C4-2B (cell line): ENCODE data around the gene EXD3.
"Not testable (repeated sequence)": the region's sequence is repeated elsewhere in the genome, so short reads cannot be mapped to it uniquely, and the experiment has no call there.

ENCODE experiments used
- H3K27ac ChIP-seq: fragments of 450-650 bp; 2 replicates; pipeline ENCODE4 v1.5.1; 2017
- CTCF ChIP-seq: fragments of 450-650 bp; conservative IDR thresholded peaks from 2 replicates; pipeline ENCODE4 v1.5.1; 2017; ENCODE audit warnings: mild to moderate bottlenecking
- ZFX ChIP-seq: fragments of 450-650 bp; IDR thresholded peaks from 2 replicates; pipeline ENCODE4 v1.6.1; 2017

The EXD3 gene

GRCh38 chr9:137452006-137452760 is 29.2 kb upstream of the EXD3 start:
- TF ChIP-seq ZFX, result no peak
- TF ChIP-seq CTCF, result no peak
- H3K27ac ChIP-seq, result no peak overlapping the region

- not testable (repeated sequence) for H3K27ac ChIP-seq
These were observed 28.5 kb upstream of the EXD3 start for GRCh38 chr9:137451264-137452005.

- H3K27ac ChIP-seq, result not testable (repeated sequence)
These were observed 27.7 kb upstream of the EXD3 start for GRCh38 chr9:137450539-137451222.

- H3K27ac ChIP-seq, result no peak overlapping the region
- TF ChIP-seq ZFX (no peak), CTCF (no peak)
These were observed 27.1 kb upstream of the EXD3 start for GRCh38 chr9:137449931-137450538.

- no peak overlapping the region for H3K27ac ChIP-seq
- TF ChIP-seq ZFX (no peak), CTCF (no peak)
These were observed 26.3 kb upstream of the EXD3 start for GRCh38 chr9:137449081-137449844.

GRCh38 chr9:137448602-137448962 is 25.6 kb upstream of the EXD3 start:
- no peak for TF ChIP-seq ZFX
- no peak for TF ChIP-seq CTCF
- no peak overlapping the region for H3K27ac ChIP-seq

GRCh38 chr9:137447722-137448601 is 25.0 kb upstream of the EXD3 start:
- TF ChIP-seq ZFX (no peak), CTCF (no peak)
- no peak overlapping the region for H3K27ac ChIP-seq
